ENCODE measurements around the gene TMOD2.

GRCh38 chr15:51738553-51738952 is 12.8 kb upstream of the TMOD2 start:
- TF ChIP-seq CTCF (IDR thresholded peaks at IDR 0.05) (no peak), EP300 (IDR thresholded peaks at IDR 0.05) (no peak), POLR2A (IDR thresholded peaks at IDR 0.05) (no peak)
